ENCODE data around the gene BANP.
"Not testable (repeated sequence)": the region's sequence is repeated elsewhere in the genome, so short reads cannot be mapped to it uniquely, and the experiment has no call there.

The BANP gene

DNA sequence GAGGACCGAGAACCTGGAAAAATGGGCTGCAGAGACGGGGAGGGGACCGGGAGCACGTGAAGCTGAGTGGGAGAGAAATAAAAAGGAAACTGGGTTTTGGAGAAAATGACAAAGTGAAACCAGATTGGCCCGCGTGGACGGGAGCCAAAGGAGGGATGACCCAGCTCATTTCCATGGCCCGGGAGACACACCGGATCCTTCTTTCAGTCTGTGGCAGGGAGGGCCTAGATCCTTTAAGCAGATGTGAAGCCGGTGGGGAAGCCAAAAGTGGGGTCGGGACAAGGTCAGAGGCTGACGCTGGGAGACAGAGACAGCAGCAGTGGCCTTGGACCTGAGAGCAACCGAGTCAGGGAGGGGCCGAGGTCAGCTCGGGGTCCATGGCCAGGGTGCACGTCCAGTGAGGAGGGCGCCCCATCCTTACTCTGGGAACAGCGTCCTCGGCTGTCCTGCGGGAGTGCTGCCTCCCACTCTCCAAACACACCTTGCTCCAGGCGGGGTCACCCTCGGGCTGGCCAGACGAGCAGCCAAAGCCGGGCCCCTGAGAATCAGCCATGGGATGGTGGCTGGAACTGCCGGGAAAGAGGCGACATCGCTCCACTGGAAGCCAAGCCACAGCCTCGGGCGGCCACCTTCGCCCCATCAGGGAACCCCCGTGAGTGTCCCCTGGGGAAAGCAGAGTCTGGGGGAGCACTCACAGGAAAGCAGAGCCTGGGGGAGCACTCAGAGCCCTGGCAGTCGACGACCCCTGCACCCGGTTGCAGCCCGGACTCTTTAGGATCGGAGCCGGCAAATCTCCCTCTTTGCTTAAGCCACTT, 32.2 kb upstream of the BANP start:
- in situ Hi-C loops (cut with HindIII; ENCODE audit: low pct_unique_long_range_greater_than_20kb, low sequenced_read_pairs), result no loop called here
- no peak for DNase-seq (ENCODE audit: low read depth in 1 of 2, low spot score in 1 of 2)
- TF ChIP-seq JUND (IDR thresholded peaks at IDR 0.05; ENCODE audit: low read depth), result no peak

DNA sequence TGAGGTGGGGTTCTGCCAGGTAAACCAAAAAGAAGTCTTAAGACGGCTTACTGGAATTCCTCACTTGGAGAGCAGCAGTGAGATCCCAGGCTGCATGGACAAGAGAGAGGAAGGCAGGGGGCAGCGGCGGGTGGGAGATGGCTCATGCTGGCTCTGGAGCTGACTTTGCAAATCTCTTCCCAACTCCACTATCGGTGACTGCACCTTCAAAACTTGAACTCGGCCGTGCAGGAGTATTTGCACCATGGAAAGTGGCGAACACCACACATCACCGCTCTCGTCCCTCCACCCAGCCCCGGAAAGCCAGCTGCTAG, 31.6 kb upstream of the BANP start:
- in situ Hi-C loops (cut with HindIII; ENCODE audit: low pct_unique_long_range_greater_than_20kb, low sequenced_read_pairs), result no loop called here
- TF ChIP-seq JUND (IDR thresholded peaks at IDR 0.05; ENCODE audit: low read depth), result no peak
- DNase-seq (ENCODE audit: low read depth in 1 of 2, low spot score in 1 of 2), result no peak

DNA sequence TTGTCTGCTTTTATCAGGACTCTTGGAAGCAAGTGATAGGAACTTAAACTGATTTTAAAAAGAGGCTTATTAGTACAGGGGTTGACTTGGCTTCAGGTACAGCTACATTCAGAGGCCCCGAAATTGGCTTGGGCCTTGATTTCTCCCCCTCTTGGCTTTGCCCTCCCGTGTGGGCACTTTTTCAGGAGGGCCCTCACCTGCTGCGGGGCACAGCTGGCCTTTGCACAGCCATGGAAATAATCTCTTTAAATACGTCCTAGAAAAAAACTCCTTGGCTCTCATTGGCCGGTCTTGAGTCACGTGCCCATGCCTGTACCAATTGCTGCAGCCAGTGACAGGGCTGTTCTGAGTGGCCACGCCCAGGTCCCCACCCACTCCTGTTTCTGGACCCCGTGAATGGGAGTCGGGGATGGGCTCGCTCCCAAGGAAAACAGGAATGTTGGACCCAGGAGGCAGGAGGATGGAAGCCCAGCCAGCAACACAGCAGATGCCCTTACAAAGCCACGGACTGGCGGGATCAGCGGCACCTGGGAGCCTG, 29.9 kb upstream of the BANP start:
- no peak for DNase-seq (ENCODE audit: low read depth in 1 of 2, low spot score in 1 of 2)
- in situ Hi-C loops (cut with HindIII; ENCODE audit: low pct_unique_long_range_greater_than_20kb, low sequenced_read_pairs), result no loop called here
- no peak for TF ChIP-seq JUND (IDR thresholded peaks at IDR 0.05; ENCODE audit: low read depth)

DNA sequence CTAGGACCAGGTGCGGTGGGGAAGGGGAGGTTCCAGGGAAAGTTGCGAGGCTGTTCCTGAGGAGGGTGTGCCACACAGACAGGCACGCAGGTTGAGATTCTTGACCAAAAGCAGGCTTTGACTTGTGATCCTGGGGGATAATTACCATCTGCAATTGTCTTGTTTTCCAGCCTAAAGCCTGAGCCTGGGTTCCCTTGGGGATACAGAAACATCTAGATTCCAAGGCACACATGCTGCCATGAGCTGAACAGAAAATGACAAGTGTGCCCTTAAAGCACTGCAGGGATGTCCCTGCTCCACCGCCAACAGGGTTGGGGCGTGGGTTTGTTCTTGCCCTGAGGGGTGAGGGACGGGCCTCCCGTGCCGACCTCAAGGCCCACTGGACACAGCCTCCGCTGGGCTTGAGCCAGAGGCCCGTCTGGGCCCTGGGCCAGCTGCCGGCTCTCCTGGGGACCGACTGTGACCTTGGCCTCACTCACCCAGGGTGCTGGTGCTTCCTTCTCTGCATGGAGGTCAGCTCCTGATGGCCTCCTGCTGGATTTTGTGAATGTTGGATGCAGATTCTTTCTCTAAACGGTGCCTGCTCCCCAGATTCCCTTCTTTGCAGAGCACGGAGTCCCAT, 28.9 kb upstream of the BANP start:
- in situ Hi-C loops (cut with HindIII; ENCODE audit: low pct_unique_long_range_greater_than_20kb, low sequenced_read_pairs), result no loop called here
- no peak for TF ChIP-seq JUND (IDR thresholded peaks at IDR 0.05; ENCODE audit: low read depth)
- no peak for DNase-seq (ENCODE audit: low read depth in 1 of 2, low spot score in 1 of 2)

DNA sequence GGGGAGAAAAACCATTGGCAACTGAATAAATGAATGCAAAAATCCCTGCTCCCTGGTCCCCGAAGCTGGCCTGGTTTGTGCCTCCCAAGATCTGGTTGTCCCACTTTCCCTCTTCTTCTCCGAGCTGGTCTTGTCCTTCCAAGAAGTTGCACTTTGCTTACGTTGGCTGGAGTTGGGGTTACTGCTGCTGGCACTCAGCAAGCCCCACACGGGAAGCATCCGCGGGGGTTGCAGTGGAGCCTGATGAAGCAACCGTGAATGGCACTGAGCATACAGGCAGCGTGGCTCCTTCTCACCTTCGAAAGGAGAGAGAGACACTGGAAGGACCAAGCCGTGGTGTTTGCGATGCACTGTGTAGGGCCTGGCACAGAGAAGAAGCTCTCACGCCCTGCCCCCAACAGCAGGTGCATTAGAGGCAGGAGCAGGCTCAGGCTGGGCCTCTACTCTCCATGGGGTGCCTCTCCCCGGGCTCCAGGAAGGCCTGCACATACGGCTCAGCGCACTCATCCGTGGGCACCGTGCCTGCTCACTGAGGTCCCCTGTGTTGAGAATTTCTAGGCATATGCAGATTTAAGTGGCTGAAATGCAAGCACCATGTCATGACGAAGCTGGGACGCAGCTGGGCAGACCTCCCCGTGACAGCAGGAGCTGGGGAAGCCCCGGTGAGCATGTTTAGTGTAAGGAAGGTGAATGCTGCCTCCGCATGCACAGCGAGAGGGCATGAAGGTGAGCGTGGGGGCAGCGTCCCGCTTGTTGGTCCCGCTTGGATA, 27.0 kb upstream of the BANP start:
- no peak for DNase-seq (ENCODE audit: low read depth in 1 of 2, low spot score in 1 of 2)
- no peak for TF ChIP-seq JUND (IDR thresholded peaks at IDR 0.05; ENCODE audit: low read depth)
- in situ Hi-C loops (cut with HindIII; ENCODE audit: low pct_unique_long_range_greater_than_20kb, low sequenced_read_pairs), result no loop called here

- peak; percentile 91 to 95 for DNase-seq (ENCODE audit: low read depth in 1 of 2, low spot score in 1 of 2)
- in situ Hi-C loops (cut with HindIII; ENCODE audit: low pct_unique_long_range_greater_than_20kb, low sequenced_read_pairs), result no loop called here
- no peak for TF ChIP-seq JUND (IDR thresholded peaks at IDR 0.05; ENCODE audit: low read depth)
Measured at GRCh38 chr16:87924811-87925670, 26.2 kb upstream of the BANP start.

DNA sequence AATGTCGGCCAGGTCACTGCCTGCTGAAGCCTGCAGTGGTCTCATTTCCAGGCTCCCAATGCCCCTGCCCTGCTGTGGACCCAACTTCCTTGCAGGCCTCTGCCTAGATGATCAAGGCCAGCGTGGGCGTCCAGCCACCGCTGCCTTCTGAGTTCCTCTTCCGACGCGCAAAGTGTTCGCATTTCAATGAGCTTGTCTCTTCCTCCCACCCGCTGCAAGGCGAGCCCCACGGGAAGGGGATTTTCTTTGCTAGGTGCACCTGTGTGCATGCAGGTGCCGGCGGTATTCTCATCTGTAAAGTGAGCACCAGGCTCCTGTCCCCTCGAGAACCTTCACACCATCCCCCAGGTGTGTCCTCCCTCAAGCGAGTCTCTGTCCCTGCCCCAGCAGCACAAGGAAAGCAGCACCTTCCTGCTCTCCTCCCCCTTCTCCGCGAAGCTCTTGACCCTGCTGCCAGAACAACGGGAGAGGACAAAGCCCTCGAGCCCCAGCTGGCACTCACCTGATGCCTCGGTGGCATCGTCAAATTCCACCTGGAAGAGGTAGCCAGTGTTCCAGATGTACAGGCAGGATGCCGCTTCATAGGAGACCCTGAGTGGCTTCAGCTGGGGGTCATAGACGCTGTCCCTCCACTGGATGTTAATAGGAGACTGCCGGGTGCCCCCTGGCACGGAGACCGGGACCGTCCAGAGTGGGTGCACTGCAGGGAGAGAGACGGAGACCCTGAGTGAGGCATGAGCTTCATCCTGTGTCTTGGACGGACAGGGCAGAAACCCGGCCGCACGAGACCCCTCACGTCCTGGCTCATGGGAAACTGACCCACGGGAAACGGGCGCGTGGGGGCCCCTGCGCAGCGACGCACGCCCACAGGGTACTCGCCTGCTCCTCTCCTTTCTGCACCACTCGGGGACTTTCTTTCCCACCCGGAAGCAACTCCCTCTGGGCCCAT, 24.7 kb upstream of the BANP start:
- DNase-seq (ENCODE audit: low read depth in 1 of 2, low spot score in 1 of 2), result no peak
- in situ Hi-C loops (cut with HindIII; ENCODE audit: low pct_unique_long_range_greater_than_20kb, low sequenced_read_pairs), result no loop called here

DNA sequence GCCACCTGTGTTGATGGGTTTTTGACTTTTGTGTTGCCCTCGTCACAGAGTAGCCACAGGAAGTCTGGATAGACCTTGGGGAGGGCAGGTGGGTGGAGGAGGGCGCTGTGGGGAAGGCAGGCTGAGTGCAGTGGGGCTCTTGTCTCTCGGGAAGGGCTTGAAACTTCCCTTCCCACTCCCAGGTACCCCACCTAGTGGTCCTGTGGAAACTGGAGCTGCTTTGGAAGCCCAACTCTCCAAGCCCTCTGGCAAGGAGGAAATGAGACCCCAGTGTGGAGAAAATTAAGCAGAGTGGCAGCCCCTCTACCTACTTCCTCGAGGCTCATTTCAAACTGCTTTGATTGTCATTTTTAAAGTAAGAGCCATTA, 24.1 kb upstream of the BANP start:
- TF ChIP-seq JUND (IDR thresholded peaks at IDR 0.05; ENCODE audit: low read depth), result no peak
- no peak for DNase-seq (ENCODE audit: low read depth in 1 of 2, low spot score in 1 of 2)
- in situ Hi-C loops (cut with HindIII; ENCODE audit: low pct_unique_long_range_greater_than_20kb, low sequenced_read_pairs), result no loop called here

More for the DNA sequence above, 24.7 kb upstream of the BANP start:
- TF ChIP-seq JUND (IDR thresholded peaks at IDR 0.05; ENCODE audit: low read depth), result no peak

DNA sequence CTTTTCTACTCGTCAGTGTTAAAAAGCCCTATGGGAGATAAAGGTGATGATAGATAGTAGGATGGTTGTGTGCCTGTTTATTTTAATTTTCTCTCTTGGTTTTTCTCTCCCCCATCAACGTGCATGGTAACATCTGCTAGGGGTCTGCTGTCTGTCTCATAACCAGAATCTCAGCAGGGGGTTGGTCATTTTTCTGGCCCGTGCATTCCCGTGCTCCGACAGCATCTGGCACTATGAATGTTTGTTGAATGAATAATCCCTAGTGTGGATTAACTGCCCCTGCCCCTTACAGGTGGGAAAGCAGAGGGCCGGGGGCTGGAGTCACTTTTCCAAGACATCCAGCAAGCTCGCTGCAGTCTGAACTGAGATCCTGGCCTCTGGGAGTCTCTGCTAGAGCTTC, 21.2 kb upstream of the BANP start:
- no peak for TF ChIP-seq JUND (IDR thresholded peaks at IDR 0.05; ENCODE audit: low read depth)
- DNase-seq (ENCODE audit: low read depth in 1 of 2, low spot score in 1 of 2), result no peak
- in situ Hi-C loops (cut with HindIII; ENCODE audit: low pct_unique_long_range_greater_than_20kb, low sequenced_read_pairs), result no loop called here

GRCh38 chr16:87930456-87930855, 20.8 kb upstream of the BANP start:
- TF ChIP-seq JUND (IDR thresholded peaks at IDR 0.05; ENCODE audit: low read depth), result no peak
- DNase-seq (ENCODE audit: low read depth in 1 of 2, low spot score in 1 of 2), result peak in 1 of 2 experiments; percentile 42
- in situ Hi-C loops (cut with HindIII; ENCODE audit: low pct_unique_long_range_greater_than_20kb, low sequenced_read_pairs), result no loop called here

DNA sequence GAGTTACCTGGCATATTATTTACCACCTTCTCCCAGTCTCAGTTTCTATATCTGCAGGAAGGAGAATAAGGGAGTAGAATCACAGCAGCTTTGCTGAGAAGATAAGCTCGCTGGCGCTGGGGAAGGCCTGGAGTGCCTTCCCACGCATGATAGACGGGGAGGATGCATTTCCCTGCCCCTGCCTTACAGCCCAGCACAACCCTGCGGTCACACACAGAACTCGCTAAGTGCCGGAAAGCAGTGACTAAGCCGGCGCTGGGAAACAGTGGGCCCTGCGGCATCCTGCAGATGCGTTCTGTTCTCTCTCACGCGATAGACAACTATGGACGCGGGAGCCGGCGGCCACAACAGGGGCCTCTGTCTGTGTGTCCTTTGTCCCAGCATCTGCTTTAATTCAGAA, 19.7 kb upstream of the BANP start:
- TF ChIP-seq JUND (IDR thresholded peaks at IDR 0.05; ENCODE audit: low read depth), result no peak
- no peak for DNase-seq (ENCODE audit: low read depth in 1 of 2, low spot score in 1 of 2)
- in situ Hi-C loops (cut with HindIII; ENCODE audit: low pct_unique_long_range_greater_than_20kb, low sequenced_read_pairs), result no loop called here

DNA sequence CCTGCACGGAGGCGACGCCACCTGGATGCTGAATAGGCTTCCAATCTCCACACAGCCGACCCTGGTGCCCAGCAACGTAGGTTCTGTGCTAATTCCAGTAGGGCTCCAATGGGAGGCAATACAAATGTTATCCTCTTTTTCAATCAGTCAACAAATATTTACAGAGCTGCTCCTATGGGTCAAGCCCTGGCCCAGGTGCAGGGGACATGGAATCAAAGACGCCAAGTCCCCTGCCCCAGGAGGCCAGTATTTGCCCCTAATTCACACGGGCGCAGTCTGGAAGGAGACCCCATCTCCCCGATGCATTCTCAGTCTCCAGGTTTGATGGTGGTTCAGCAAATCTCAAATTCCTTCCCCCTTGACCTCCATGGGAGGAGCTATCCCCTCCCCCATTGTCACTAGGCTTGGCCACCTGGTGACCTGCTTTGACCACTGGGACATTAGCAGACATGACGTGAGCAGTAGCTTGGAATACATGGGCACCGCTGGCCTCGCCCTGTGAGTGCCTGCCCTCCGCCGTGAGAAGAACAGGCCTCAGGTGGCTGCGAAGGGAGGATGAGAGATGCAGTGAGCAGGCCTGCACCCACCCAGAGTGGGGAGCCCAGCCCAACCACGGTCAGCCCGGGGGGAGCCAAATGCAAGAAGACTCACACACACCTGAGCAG, 18.6 kb upstream of the BANP start:
- in situ Hi-C loops (cut with HindIII; ENCODE audit: low pct_unique_long_range_greater_than_20kb, low sequenced_read_pairs), result not testable (repeated sequence)
- DNase-seq (ENCODE audit: low read depth in 1 of 2, low spot score in 1 of 2), result peak in 1 of 2 experiments; percentile 43
